Measurements from ENCODE around the gene GRK5. TPM values are rescaled to one million over a fixed set of nuclear protein-coding genes. Genes with fewer than 3 reads are reported as not detected.

GRK5 gene
- total RNA-seq, 2 donors from 2014 or later, result 9.1 to 11.9 TPM

DNA sequence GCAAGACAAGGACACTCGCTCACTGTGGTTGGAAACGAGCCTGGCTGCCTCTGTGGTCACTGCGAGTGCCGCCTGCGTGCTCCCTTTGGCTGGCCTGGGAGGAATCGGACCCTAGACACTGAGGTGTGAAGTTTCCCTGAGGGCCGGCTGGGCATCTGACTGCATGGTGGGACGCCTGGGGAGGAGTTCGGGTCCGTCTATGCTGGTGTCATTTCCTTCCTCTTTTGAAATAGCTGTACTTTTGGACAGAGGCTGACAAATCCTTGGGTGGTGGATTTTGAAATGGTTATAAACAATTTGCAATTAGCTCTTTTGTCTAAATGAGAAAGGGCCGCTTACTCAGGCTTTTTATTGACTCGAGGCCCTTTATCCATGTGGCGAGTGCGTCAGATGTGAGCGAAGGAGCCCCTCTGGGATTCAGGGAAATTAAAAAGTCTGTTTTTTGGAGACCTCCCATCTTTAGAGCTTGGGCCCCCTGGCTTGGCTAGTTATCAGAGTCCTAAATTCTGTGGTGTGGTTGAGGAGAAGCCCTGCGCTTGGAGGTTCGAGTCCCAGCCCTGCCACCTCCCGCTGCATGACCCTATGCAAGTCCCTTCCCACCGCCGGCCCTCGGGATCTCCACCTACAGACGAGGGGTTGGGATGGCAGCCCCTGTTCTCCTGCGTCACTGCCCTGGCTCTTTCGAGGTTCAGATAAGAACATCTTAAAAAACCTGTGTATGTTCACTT is 188.1 kb downstream of the GRK5 start:
- Mint-ChIP-seq H3K9me3 (no peaks in the 10 kb centered on the region), H3K36me3 (ENCODE audit: low read depth) (no peaks in the 10 kb centered on the region), H3K27ac (no peak overlapping the region), H3K27me3 (ENCODE audit: insufficient read depth) (peaks cover 2% of the 10 kb centered on the region), H3K4me3 (no peak overlapping the region), H3K4me1 (peaks cover 11% of the 10 kb centered on the region)
- peaks cover 4% of the 10 kb centered on the region for H3K4me1 ChIP-seq (ENCODE audit: control insufficient read depth, insufficient read depth, low read length)
- H3K36me3 ChIP-seq (ENCODE audit: control insufficient read depth, insufficient read depth, low read length), result no peaks in the 10 kb centered on the region
- H3K9me3 ChIP-seq (ENCODE audit: control insufficient read depth, low read length), result no peaks in the 10 kb centered on the region
- peak overlapping the region; percentile 10 for H3K27ac ChIP-seq (ENCODE audit: low read depth, low read length)
- peak; percentile 66 for DNase-seq
- 92 to 93% methylated on average over 15 to 24 of the region's 24 CpGs for WGBS, 2 experiments (ENCODE audit: insufficient coverage in 1 of 2, insufficient read length in 1 of 2)
- no peaks in the 10 kb centered on the region for H3K27me3 ChIP-seq (ENCODE audit: control insufficient read depth, insufficient read depth, low read length, poor library complexity, severe bottlenecking)
- TF ChIP-seq, protein P1, sequence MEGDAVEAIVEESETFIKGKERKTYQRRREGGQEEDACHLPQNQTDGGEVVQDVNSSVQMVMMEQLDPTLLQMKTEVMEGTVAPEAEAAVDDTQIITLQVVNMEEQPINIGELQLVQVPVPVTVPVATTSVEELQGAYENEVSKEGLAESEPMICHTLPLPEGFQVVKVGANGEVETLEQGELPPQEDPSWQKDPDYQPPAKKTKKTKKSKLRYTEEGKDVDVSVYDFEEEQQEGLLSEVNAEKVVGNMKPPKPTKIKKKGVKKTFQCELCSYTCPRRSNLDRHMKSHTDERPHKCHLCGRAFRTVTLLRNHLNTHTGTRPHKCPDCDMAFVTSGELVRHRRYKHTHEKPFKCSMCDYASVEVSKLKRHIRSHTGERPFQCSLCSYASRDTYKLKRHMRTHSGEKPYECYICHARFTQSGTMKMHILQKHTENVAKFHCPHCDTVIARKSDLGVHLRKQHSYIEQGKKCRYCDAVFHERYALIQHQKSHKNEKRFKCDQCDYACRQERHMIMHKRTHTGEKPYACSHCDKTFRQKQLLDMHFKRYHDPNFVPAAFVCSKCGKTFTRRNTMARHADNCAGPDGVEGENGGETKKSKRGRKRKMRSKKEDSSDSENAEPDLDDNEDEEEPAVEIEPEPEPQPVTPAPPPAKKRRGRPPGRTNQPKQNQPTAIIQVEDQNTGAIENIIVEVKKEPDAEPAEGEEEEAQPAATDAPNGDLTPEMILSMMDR (conservative IDR thresholded peaks at IDR 0.05), result peak; percentile 41
- H3K4me3 ChIP-seq (ENCODE audit: low read length), result no peak overlapping the region
- no peak overlapping the region for H3K9ac ChIP-seq (ENCODE audit: extremely low read depth, low read length, poor library complexity, severe bottlenecking)

DNA sequence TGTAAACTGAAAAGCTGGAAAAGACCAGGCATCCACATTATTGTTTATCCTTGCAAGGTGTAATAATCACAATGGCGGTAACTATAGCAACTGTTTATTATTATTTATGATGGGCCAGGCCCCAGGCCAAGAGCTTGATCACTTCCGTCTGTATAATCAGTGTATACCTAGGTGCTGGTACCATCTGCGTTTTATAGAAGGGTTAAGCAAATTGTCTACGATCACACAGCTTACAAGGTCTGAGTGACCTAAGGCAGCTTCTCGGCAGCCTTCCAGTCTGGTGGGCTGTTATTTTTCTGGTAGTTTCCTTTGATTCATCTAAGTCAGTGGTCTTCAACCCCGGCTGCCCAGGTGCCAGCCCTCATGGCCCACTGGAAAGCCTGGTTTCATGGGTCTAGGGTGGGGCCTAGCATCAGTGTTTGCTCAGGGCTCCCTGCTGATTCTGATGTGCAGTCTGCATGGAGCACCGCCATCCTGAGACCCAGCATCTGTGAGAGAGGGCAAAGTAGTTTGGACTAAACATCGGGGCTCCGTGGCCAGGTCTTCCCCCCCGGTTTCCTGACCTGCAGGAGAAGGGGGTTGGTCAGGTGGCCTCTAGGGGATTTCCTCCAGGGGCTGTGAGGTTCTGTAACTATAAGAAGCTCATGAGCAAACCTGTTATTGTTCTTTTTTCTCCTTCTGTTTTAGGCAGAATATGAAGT is 188.8 kb downstream of the GRK5 start:
- no peak overlapping the region for H3K4me3 ChIP-seq (ENCODE audit: low read length)
- no peak overlapping the region for H3K27ac Mint-ChIP-seq
- H3K27ac ChIP-seq (ENCODE audit: low read depth, low read length), result no peak overlapping the region

DNA sequence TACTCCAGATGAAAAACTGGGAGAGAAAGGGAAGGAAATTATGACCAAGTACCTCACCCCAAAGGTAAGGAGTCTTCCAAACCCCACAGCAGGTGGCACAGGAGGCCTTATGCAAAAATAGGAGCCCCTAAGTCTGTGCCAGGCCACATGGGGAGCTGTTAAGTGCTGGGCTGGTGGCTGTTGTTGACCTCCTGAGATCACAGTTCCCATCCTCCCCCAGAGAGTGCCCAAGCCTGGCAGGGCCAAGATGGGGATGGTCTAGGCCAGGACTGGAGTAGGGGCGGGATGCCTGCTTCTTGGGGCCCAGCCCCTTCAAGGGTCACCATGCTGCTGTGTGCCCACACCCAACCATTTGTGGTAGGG is 189.3 kb downstream of the GRK5 start:
- no peak for DNase-seq
- Histone ChIP-seq H3K4me1 (ENCODE audit: control insufficient read depth, insufficient read depth, low read length) (peaks cover 4% of the 10 kb centered on the region), H3K27me3 (ENCODE audit: control insufficient read depth, insufficient read depth, low read length, poor library complexity, severe bottlenecking) (no peaks in the 10 kb centered on the region), H3K36me3 (ENCODE audit: control insufficient read depth, insufficient read depth, low read length) (no peaks in the 10 kb centered on the region), H3K9ac (ENCODE audit: extremely low read depth, low read length, poor library complexity, severe bottlenecking) (no peak overlapping the region), H3K27ac (ENCODE audit: low read depth, low read length) (no peak overlapping the region), H3K9me3 (ENCODE audit: control insufficient read depth, low read length) (no peaks in the 10 kb centered on the region), H3K4me3 (ENCODE audit: low read length) (no peak overlapping the region)
- no peak overlapping the region for H3K27ac Mint-ChIP-seq
- H3K4me3 Mint-ChIP-seq, result no peak overlapping the region
- no peaks in the 10 kb centered on the region for H3K27me3 Mint-ChIP-seq (ENCODE audit: insufficient read depth)
- TF ChIP-seq, protein P1 (conservative IDR thresholded peaks at IDR 0.05), result no peak
- WGBS, 2 experiments (ENCODE audit: insufficient coverage in 1 of 2, insufficient read length in 1 of 2), result 85% methylated on average over 1 of the region's 1 CpG; no CpG with 5 or more reads in 1 of the 2 experiments
- no peaks in the 10 kb centered on the region for H3K9me3 Mint-ChIP-seq
- H3K36me3 Mint-ChIP-seq (ENCODE audit: low read depth), result no peaks in the 10 kb centered on the region
- peaks cover 11% of the 10 kb centered on the region for H3K4me1 Mint-ChIP-seq

More for the DNA sequence above, 188.8 kb downstream of the GRK5 start:
- Mint-ChIP-seq H3K9me3 (no peaks in the 10 kb centered on the region), H3K27me3 (ENCODE audit: insufficient read depth) (no peaks in the 10 kb centered on the region), H3K36me3 (ENCODE audit: low read depth) (no peaks in the 10 kb centered on the region), H3K4me3 (no peak overlapping the region), H3K4me1 (peaks cover 11% of the 10 kb centered on the region)
- no peak for DNase-seq
- Histone ChIP-seq H3K27me3 (ENCODE audit: control insufficient read depth, insufficient read depth, low read length, poor library complexity, severe bottlenecking) (no peaks in the 10 kb centered on the region), H3K9ac (ENCODE audit: extremely low read depth, low read length, poor library complexity, severe bottlenecking) (no peak overlapping the region), H3K4me1 (ENCODE audit: control insufficient read depth, insufficient read depth, low read length) (peaks cover 4% of the 10 kb centered on the region), H3K9me3 (ENCODE audit: control insufficient read depth, low read length) (no peaks in the 10 kb centered on the region), H3K36me3 (ENCODE audit: control insufficient read depth, insufficient read depth, low read length) (no peaks in the 10 kb centered on the region)
- TF ChIP-seq, protein P1 (conservative IDR thresholded peaks at IDR 0.05), result no peak
- 92 to 100% methylated on average over 10 of the region's 10 CpGs for WGBS, 2 experiments (ENCODE audit: insufficient coverage in 1 of 2, insufficient read length in 1 of 2)

Data from endodermal cell (in vitro differentiated cells).